ENCODE results near the gene HDAC1.

The HDAC1 gene

DNA sequence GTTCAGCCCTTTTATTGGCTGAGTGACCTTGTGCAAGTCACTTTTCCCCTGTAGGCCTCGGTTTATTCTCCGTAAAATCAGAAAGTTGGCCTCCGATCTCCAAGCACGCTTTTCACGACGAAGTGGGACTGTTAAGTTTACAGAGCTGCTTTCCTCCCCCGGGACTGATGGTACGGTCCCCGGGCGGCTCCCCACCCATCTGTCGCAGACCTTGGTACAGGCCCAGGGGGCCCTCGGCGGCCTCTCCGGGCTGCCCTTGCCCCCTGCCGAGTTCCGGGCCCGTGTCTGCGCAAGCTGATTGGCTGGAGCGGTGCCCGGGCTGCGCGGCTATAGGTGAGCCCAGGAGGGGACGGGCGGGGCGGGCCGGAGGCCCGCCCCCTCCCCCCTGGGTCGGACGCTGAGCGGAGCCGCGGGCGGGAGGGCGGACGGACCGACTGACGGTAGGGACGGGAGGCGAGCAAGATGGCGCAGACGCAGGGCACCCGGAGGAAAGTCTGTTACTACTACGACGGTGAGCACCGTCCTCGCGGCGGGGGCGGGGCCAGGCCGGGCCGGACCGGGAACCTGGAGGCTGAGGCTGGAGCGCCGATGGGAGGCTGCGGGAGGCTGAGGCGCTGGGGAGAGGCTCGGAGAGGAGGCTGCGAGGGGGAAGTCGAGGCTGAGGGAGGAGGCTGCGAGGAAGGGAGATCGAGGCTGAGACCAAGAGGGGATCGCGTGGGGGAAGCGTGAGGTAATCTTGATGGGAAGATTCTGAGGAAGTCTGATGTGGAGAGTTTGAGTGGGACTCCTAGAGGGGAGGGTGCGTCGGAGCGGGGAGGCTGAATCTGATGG is at the start of gene HDAC1:
TSS of gene HDAC1 (plus strand) at position 376 of the 831 bp plus-strand sequence. CDS start at position 463, 87 bp downstream.
- peak; percentile 55; the same call in 1 of the 2 replicates for TF ChIP-seq TCF12 (IDR thresholded peaks at IDR 0.05; ENCODE audit: low read depth)
- peak; percentile 9; the same call in 1 of the 2 replicates for TF ChIP-seq NFIC (IDR thresholded peaks at IDR 0.05)
- TF ChIP-seq CREB1 (IDR thresholded peaks at IDR 0.05; ENCODE audit: low read depth) = no peak
- peak; percentile 91 for TF ChIP-seq YY1 (IDR thresholded peaks at IDR 0.05; ENCODE audit: low read depth)
- peak; percentile 81 for TF ChIP-seq TAF1 (IDR thresholded peaks at IDR 0.05; ENCODE audit: low read depth)
- TF ChIP-seq, protein P1, sequence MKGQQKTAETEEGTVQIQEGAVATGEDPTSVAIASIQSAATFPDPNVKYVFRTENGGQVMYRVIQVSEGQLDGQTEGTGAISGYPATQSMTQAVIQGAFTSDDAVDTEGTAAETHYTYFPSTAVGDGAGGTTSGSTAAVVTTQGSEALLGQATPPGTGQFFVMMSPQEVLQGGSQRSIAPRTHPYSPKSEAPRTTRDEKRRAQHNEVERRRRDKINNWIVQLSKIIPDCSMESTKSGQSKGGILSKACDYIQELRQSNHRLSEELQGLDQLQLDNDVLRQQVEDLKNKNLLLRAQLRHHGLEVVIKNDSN (IDR thresholded peaks at IDR 0.05) = no peak
- TF ChIP-seq, protein P2, sequence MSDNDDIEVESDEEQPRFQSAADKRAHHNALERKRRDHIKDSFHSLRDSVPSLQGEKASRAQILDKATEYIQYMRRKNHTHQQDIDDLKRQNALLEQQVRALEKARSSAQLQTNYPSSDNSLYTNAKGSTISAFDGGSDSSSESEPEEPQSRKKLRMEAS (IDR thresholded peaks at IDR 0.05) = peak; percentile 89
- TF ChIP-seq CEBPB (IDR thresholded peaks at IDR 0.05) = no peak
- peak; percentile 7; the same call in 1 of the 2 replicates for TF ChIP-seq TEAD4 (IDR thresholded peaks at IDR 0.05)
- TF ChIP-seq EP300 (IDR thresholded peaks at IDR 0.05; ENCODE audit: borderline replicate concordance) = peak; percentile 52; the same call in 1 of the 2 replicates

GRCh38 chr1:32242341-32242851 is 49.5 kb upstream of the HDAC1 start:
- no peak for TF ChIP-seq EP300 (IDR thresholded peaks at IDR 0.05; ENCODE audit: borderline replicate concordance)
- no peak for TF ChIP-seq EGR1 (IDR thresholded peaks at IDR 0.05)
- TF ChIP-seq CREB1 (IDR thresholded peaks at IDR 0.05; ENCODE audit: low read depth) = no peak
- no peak for TF ChIP-seq TAF1 (IDR thresholded peaks at IDR 0.05; ENCODE audit: low read depth)
- TF ChIP-seq FOXM1 (IDR thresholded peaks at IDR 0.05; ENCODE audit: borderline replicate concordance, low read depth) = no peak
- no peak for TF ChIP-seq NFIC (IDR thresholded peaks at IDR 0.05)

GRCh38 chr1:32246888-32247273 is 45.0 kb upstream of the HDAC1 start, which contains the start of gene FAM167B:
TSS of gene FAM167B (plus strand) at chr1:32247222. CDS start at chr1:32247422, 200 bp downstream.
- TF ChIP-seq TAF1 (IDR thresholded peaks at IDR 0.05; ENCODE audit: low read depth) (no peak), EP300 (IDR thresholded peaks at IDR 0.05; ENCODE audit: borderline replicate concordance) (no peak), YY1 (IDR thresholded peaks at IDR 0.05; ENCODE audit: low read depth) (no peak), RAD21 (IDR thresholded peaks at IDR 0.05; ENCODE audit: low read depth) (no peak)
- TF ChIP-seq, protein P1 (IDR thresholded peaks at IDR 0.05) = no peak

- TF ChIP-seq YY1 (IDR thresholded peaks at IDR 0.05; ENCODE audit: low read depth) (no peak), FOXM1 (IDR thresholded peaks at IDR 0.05; ENCODE audit: borderline replicate concordance, low read depth) (no peak), ZBTB7A (IDR thresholded peaks at IDR 0.05; ENCODE audit: low read depth) (no peak), CEBPB (IDR thresholded peaks at IDR 0.05) (no peak), TAF1 (IDR thresholded peaks at IDR 0.05; ENCODE audit: low read depth) (no peak), RAD21 (IDR thresholded peaks at IDR 0.05; ENCODE audit: low read depth) (no peak), EGR1 (IDR thresholded peaks at IDR 0.05) (no peak), TCF12 (IDR thresholded peaks at IDR 0.05; ENCODE audit: low read depth) (no peak), TEAD4 (IDR thresholded peaks at IDR 0.05) (no peak), EP300 (IDR thresholded peaks at IDR 0.05; ENCODE audit: borderline replicate concordance) (no peak), CREB1 (IDR thresholded peaks at IDR 0.05; ENCODE audit: low read depth) (no peak)
- TF ChIP-seq, protein P1 (IDR thresholded peaks at IDR 0.05) = no peak
- TF ChIP-seq, protein P3, sequence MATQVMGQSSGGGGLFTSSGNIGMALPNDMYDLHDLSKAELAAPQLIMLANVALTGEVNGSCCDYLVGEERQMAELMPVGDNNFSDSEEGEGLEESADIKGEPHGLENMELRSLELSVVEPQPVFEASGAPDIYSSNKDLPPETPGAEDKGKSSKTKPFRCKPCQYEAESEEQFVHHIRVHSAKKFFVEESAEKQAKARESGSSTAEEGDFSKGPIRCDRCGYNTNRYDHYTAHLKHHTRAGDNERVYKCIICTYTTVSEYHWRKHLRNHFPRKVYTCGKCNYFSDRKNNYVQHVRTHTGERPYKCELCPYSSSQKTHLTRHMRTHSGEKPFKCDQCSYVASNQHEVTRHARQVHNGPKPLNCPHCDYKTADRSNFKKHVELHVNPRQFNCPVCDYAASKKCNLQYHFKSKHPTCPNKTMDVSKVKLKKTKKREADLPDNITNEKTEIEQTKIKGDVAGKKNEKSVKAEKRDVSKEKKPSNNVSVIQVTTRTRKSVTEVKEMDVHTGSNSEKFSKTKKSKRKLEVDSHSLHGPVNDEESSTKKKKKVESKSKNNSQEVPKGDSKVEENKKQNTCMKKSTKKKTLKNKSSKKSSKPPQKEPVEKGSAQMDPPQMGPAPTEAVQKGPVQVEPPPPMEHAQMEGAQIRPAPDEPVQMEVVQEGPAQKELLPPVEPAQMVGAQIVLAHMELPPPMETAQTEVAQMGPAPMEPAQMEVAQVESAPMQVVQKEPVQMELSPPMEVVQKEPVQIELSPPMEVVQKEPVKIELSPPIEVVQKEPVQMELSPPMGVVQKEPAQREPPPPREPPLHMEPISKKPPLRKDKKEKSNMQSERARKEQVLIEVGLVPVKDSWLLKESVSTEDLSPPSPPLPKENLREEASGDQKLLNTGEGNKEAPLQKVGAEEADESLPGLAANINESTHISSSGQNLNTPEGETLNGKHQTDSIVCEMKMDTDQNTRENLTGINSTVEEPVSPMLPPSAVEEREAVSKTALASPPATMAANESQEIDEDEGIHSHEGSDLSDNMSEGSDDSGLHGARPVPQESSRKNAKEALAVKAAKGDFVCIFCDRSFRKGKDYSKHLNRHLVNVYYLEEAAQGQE (IDR thresholded peaks at IDR 0.05; ENCODE audit: low read depth) = no peak
- TF ChIP-seq, protein P2 (IDR thresholded peaks at IDR 0.05) = no peak
Observed at GRCh38 chr1:32247452-32247851, 44.4 kb upstream of the HDAC1 start.

- TF ChIP-seq CREB1 (IDR thresholded peaks at IDR 0.05; ENCODE audit: low read depth) (no peak), TCF12 (IDR thresholded peaks at IDR 0.05; ENCODE audit: low read depth) (no peak), RAD21 (IDR thresholded peaks at IDR 0.05; ENCODE audit: low read depth) (peak; percentile 69; the same call in 1 of the 2 replicates), TAF1 (IDR thresholded peaks at IDR 0.05; ENCODE audit: low read depth) (no peak)
- TF ChIP-seq, protein P2 (IDR thresholded peaks at IDR 0.05) = peak; percentile 14; the same call in 1 of the 2 replicates
Observed at GRCh38 chr1:32247983-32248889, 43.6 kb upstream of the HDAC1 start.

Data from Ishikawa (cell line).